Panc1 (cell line): ENCODE measurements around the gene SLC25A39. TPM values are rescaled to one million over a fixed set of nuclear protein-coding genes. Genes with fewer than 3 reads are reported as not detected.

Experiments
- ATAC-seq: fragments of 200-7000 bp; cut with Tn5 transposase; 2 replicates; pipeline ENCODE4 v1.9.1; 2020; ENCODE audit warnings: mild to moderate bottlenecking, moderate library complexity
- BruUV-seq: library from RNA; stranded (reverse); fragments of 400-500 nt; replicated peaks from 2 replicates; lab custom pipeline; 2021; lab: Mats Ljungman, UMichigan
- CTCF ChIA-PET: fragments of 300-600 bp; sonication (Branson Sonifier 250); formaldehyde crosslinking; loops from one replicate; lab custom pipeline; 2022; ENCODE audit warnings: antibody characterized with exemption; lab: Charles Lee
- POLR2A ChIA-PET: fragments of 300-600 bp; sonication (Branson Sonifier 250); formaldehyde crosslinking; loops from one replicate; lab custom pipeline; 2022; ENCODE audit warnings: antibody characterized with exemption; lab: Charles Lee
- DNase-seq: peaks from one replicate; pipeline ENCODE4 v3.0.0-alpha.2; 2010; ENCODE audit warnings: low read depth, low spot score
- H3K27ac ChIP-seq: 2 replicates; pipeline ENCODE4 v1.5.1; 2011; ENCODE audit warnings: mild to moderate bottlenecking, low read length, inconsistent platforms
- H3K27me3 ChIP-seq: fragments of 200-500 bp; sonication (Bioruptor generic); 2 replicates; pipeline ENCODE4 v1.6.0; 2014; ENCODE audit warnings: low read length, inconsistent platforms; ENCODE audit not compliant: control insufficient read depth, insufficient read depth
- H3K36me3 ChIP-seq: fragments of 200-500 bp; sonication (Bioruptor generic); 2 replicates; pipeline ENCODE4 v1.5.1; 2014; ENCODE audit warnings: inconsistent platforms, mild to moderate bottlenecking, low read length, moderate library complexity; ENCODE audit not compliant: control insufficient read depth, insufficient read depth
- H3K4me1 ChIP-seq: 2 replicates; pipeline ENCODE4 v1.5.1; 2011; ENCODE audit warnings: inconsistent platforms, mild to moderate bottlenecking, low read length, moderate library complexity; ENCODE audit not compliant: control insufficient read depth, insufficient read depth
- H3K4me3 ChIP-seq, 2 experiments: 2 replicates each; pipeline ENCODE4 v1.5.1; 2011 to 2012; ENCODE audit warnings: low read depth in 2 of 2, low read length in 2 of 2, mild to moderate bottlenecking in 2 of 2, inconsistent platforms in 1 of 2, moderate library complexity in 1 of 2
- H3K9me3 ChIP-seq: fragments of 200-500 bp; sonication (Bioruptor generic); 2 replicates; pipeline ENCODE4 v1.5.1; 2014; ENCODE audit warnings: low read depth, mild to moderate bottlenecking, inconsistent platforms, low read length, moderate library complexity; ENCODE audit not compliant: control insufficient read depth, insufficient read depth
- CTCF ChIP-seq: fragments of 450-650 bp; IDR thresholded peaks from 2 replicates; pipeline ENCODE4 v1.5.1; 2017; ENCODE audit warnings: mild to moderate bottlenecking
- POLR2AphosphoS5 ChIP-seq: IDR thresholded peaks from 2 replicates; pipeline ENCODE4 v1.6.1; 2012; ENCODE audit warnings: mild to moderate bottlenecking, low read depth, low read length, moderate library complexity
- REST ChIP-seq, 2 experiments: IDR thresholded peaks; 2 replicates each; pipeline ENCODE4 v1.6.1; 2011 to 2012; ENCODE audit warnings: low read depth in 2 of 2, control low read depth in 1 of 2, low read length in 1 of 2, mild to moderate bottlenecking in 1 of 2, moderate library complexity in 1 of 2; ENCODE audit not compliant: insufficient read depth in 1 of 2
- SIN3A ChIP-seq: IDR thresholded peaks from 2 replicates; pipeline ENCODE4 v1.6.1; 2012; ENCODE audit warnings: low read depth, mild to moderate bottlenecking, low read length, moderate library complexity, borderline replicate concordance; ENCODE audit not compliant: insufficient read depth
- TCF7L2 ChIP-seq: IDR thresholded peaks from 2 replicates; pipeline ENCODE4 v1.6.1; 2011; ENCODE audit warnings: mild to moderate bottlenecking, low read depth, low read length, inconsistent platforms
- in situ Hi-C: cut with HindIII; loops from 2 replicates; pipeline ENCODE4 v1.10.0; 2016; ENCODE audit warnings: low sequenced_read_pairs, low pct_unique_long_range_greater_than_20kb
- intact Hi-C: fragments of 100-400 bp; cut with micrococcal nuclease; formaldehyde crosslinking; loops from one replicate; pipeline ENCODE4 v1.10.0; 2022; ENCODE audit not compliant: unreplicated experiment
- total RNA-seq: library from RNA; stranded (reverse); gene quantifications from one replicate; pipeline ENCODE4 v1.2.1, GENCODE V29; 2021; ENCODE audit not compliant: unreplicated experiment

Gene SLC25A39
- total RNA-seq, 1 experiment from 2014 or later: 138 TPM

GRCh38 chr17:44323359-44324091 is 1.1 kb downstream of the SLC25A39 start:
- peaks cover 6% of the 10 kb centered on the region; the same call in 1 of the 2 replicates for H3K36me3 ChIP-seq
- POLR2A ChIA-PET: no interaction called here

More at GRCh38 chr17:44323359-44324091, 1.1 kb downstream of the SLC25A39 start:
- H3K27ac ChIP-seq: peak overlapping the region; percentile 79
- intact Hi-C loops: no loop called here
- no peaks in the 10 kb centered on the region for H3K27me3 ChIP-seq
- CTCF ChIA-PET: no interaction called here
- ATAC-seq (no peak), DNase-seq (no peak)
- BruUV-seq: TSS peak; percentile 86
- TF ChIP-seq TCF7L2 (no peak), CTCF (no peak), SIN3A (no peak), REST (IDR thresholded peaks at IDR 0.05; ENCODE audit: insufficient read depth in 1 of 2, low read depth in 2 of 2, low read length in 1 of 2) (no peak), POLR2AphosphoS5 (no peak)
- H3K9me3 ChIP-seq: no peaks in the 10 kb centered on the region
- peak overlapping the region; percentile 66 to 75 for H3K4me3 ChIP-seq
- in situ Hi-C loops: no loop called here
- no peaks in the 10 kb centered on the region; the same call in none of the 2 replicates for H3K4me1 ChIP-seq
